Sigmoid colon (tissue), 4 donors: ENCODE results near the gene COMMD10.

ENCODE experiments used
- CTCF ChIP-seq, 4 experiments: fragments of 450-650 bp in 3 of 4; fragments of 200-600 bp in 1 of 4; IDR thresholded peaks; one replicate each; pipeline ENCODE4 v1.5.1; 2016 to 2019; ENCODE audit warnings: antibody characterized with exemption in 4 of 4, mild to moderate bottlenecking in 3 of 4, moderate library complexity in 2 of 4
- POLR2A ChIP-seq, 2 donors: fragments of 450-650 bp; IDR thresholded peaks; one replicate each; pipeline ENCODE4 v1.6.1; 2016; ENCODE audit warnings: antibody characterized with exemption in 2 of 2, mild to moderate bottlenecking in 2 of 2, moderate library complexity in 2 of 2
- POLR2AphosphoS5 ChIP-seq, 4 donors: sonication (generic); formaldehyde crosslinking; IDR thresholded peaks; one replicate each; pipeline ENCODE4 v1.6.1; 2017; ENCODE audit warnings: antibody characterized with exemption in 4 of 4

DNA sequence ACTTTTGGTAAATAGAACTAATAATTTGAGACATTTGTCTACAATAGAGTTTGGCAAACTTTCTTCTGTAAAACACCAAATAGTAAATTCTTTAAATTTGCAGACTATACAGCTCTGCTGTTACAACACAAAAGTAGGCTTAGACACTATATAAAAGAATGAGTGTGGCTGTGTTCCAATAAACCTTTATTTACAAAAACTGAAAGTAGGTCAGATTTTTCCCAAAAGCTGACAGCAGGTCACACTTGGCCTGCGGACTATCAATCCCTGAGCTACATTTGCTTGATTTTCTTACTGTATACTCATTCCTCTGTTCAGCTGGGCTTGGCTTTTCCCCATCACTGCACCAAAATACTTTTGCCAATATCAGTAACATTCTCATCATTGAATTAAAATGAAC lies 189.4 kb downstream of the COMMD10 start:
- TF ChIP-seq POLR2A (IDR thresholded peaks at IDR 0.05): no peak
- TF ChIP-seq CTCF (IDR thresholded peaks at IDR 0.05): no peak
- TF ChIP-seq POLR2AphosphoS5 (IDR thresholded peaks at IDR 0.05): no peak
